Keratinocyte (primary cell): ENCODE measurements around the gene SF3B4. TPM values are rescaled to one million over a fixed set of nuclear protein-coding genes. Genes with fewer than 3 reads are reported as not detected.

Source experiments
- DNase-seq: peaks from one replicate; pipeline ENCODE4 v3.0.0-alpha.2; 2011; ENCODE audit warnings: low read depth, missing footprints, low spot score
- FAIRE-seq: peaks from 2 replicates; lab custom pipeline; 2011; peaks lifted over from hg19 to GRCh38; lab: Jason Lieb, UNC
- H2AFZ ChIP-seq: 2 replicates; pipeline ENCODE4 v1.6.0; 2012; ENCODE audit warnings: low read length, control low read depth, inconsistent platforms; ENCODE audit not compliant: control insufficient read depth
- H3K27ac ChIP-seq: 2 replicates; pipeline ENCODE4 v1.5.1; 2011; ENCODE audit warnings: low read length; ENCODE audit not compliant: control insufficient read depth, insufficient read depth
- H3K27me3 ChIP-seq: 3 replicates; pipeline ENCODE4 v1.6.0; 2011; ENCODE audit warnings: low read length; ENCODE audit not compliant: control insufficient read depth, insufficient read depth; ENCODE audit errors: extremely low read depth
- H3K36me3 ChIP-seq, 2 experiments: 2 replicates in 1 of 2; 3 replicates in 1 of 2; pipeline ENCODE4 v1.5.1; 2011; ENCODE audit warnings: low read length in 2 of 2, mild to moderate bottlenecking in 1 of 2; ENCODE audit not compliant: control insufficient read depth in 2 of 2, insufficient read depth in 2 of 2; ENCODE audit errors: extremely low read depth in 1 of 2
- H3K4me1 ChIP-seq: 3 replicates; pipeline ENCODE4 v1.5.1; 2011; ENCODE audit warnings: low read length; ENCODE audit not compliant: control insufficient read depth, insufficient read depth; ENCODE audit errors: extremely low read depth
- H3K4me2 ChIP-seq: 3 replicates; pipeline ENCODE4 v1.6.0; 2011; ENCODE audit warnings: low read depth, low read length; ENCODE audit not compliant: control insufficient read depth, insufficient read depth; ENCODE audit errors: extremely low read depth
- H3K4me3 ChIP-seq, 3 experiments: fragments of 200-600 bp in 1 of 3; sonication (generic) in 1 of 3; 2 replicates in 2 of 3; 3 replicates in 1 of 3; pipeline ENCODE4 v1.5.1; 2011 to 2016; ENCODE audit warnings: low read length in 3 of 3, mild to moderate bottlenecking in 3 of 3, control low read depth in 2 of 3, inconsistent platforms in 1 of 3, low read depth in 1 of 3, mixed read lengths in 1 of 3, mixed run types in 1 of 3, moderate library complexity in 1 of 3; ENCODE audit not compliant: control insufficient read depth in 2 of 3, insufficient read depth in 2 of 3; ENCODE audit errors: extremely low read depth in 1 of 3
- H3K79me2 ChIP-seq: 2 replicates; pipeline ENCODE4 v1.6.0; 2012; ENCODE audit warnings: low read length; ENCODE audit not compliant: control insufficient read depth, insufficient read depth
- H3K9ac ChIP-seq: 3 replicates; pipeline ENCODE4 v1.6.0; 2011; ENCODE audit warnings: low read length; ENCODE audit not compliant: control insufficient read depth, insufficient read depth; ENCODE audit errors: extremely low read depth
- H3K9me1 ChIP-seq: 3 replicates; pipeline ENCODE4 v1.6.0; 2011; ENCODE audit warnings: low read length; ENCODE audit not compliant: control insufficient read depth, insufficient read depth; ENCODE audit errors: extremely low read depth
- H3K9me3 ChIP-seq: 2 replicates; pipeline ENCODE4 v1.5.1; 2012; ENCODE audit warnings: low read depth, low read length; ENCODE audit not compliant: control insufficient read depth
- H4K20me1 ChIP-seq: 3 replicates; pipeline ENCODE4 v1.6.0; 2011; ENCODE audit warnings: low read length; ENCODE audit not compliant: control insufficient read depth, insufficient read depth; ENCODE audit errors: extremely low read depth
- CTCF ChIP-seq, 3 experiments: IDR thresholded peaks in 1 of 3; conservative IDR thresholded peaks in 1 of 3; optimal IDR thresholded peaks in 1 of 3; 2 replicates in 2 of 3; 3 replicates in 1 of 3; pipeline versions ENCODE3 to v1.5.1; 2011; ENCODE audit warnings: low read length in 3 of 3, mild to moderate bottlenecking in 3 of 3, moderate library complexity in 2 of 3, control low read depth in 1 of 3, inconsistent platforms in 1 of 3; ENCODE audit not compliant: insufficient read depth in 2 of 3; ENCODE audit errors: extremely low read depth in 1 of 3
- EZH2 ChIP-seq: IDR thresholded peaks from one replicate; pipeline ENCODE4 v1.6.1; 2012; ENCODE audit warnings: inconsistent platforms, mild to moderate bottlenecking, low read length, moderate library complexity
- dilution Hi-C: fragments of 300-500 bp; cut with MboI; formaldehyde crosslinking; loops from one replicate; pipeline ENCODE4 v1.7.0; 2020; ENCODE audit warnings: low sequenced_read_pairs; ENCODE audit not compliant: extremely low pct_ligation_motif_present
- polyA plus RNA-seq, 5 experiments: library from polyadenylated mRNA; depleted of rRNA in 3 of 5; stranded (reverse) in 3 of 5; stranded (forward) in 1 of 5; unstranded in 1 of 5; fragments of >200 nt; gene quantifications; 1 replicate in 1 of 5; 2 replicates in 3 of 5; 3 replicates in 1 of 5; pipeline versions ENCODE4 v1.2.1 to v1.2.3, GENCODE V29; 2011 to 2012; ENCODE audit warnings: missing spikeins in 2 of 5, low read depth in 1 of 5, low replicate concordance in 1 of 5

Gene SF3B4
- polyA plus RNA-seq, 1 donor (not counting 4 experiments of a cell fraction or from before 2014, with no cell fraction given): 35.4 TPM

- no peak overlapping the region for H3K27ac ChIP-seq
- H3K27me3 ChIP-seq: peaks cover 15% of the 10 kb centered on the region
- no peak overlapping the region for H3K9ac ChIP-seq
- H3K4me3 ChIP-seq: no peak overlapping the region
- FAIRE-seq: no peak
- no peaks in the 10 kb centered on the region for H3K9me1 ChIP-seq
- dilution Hi-C loops: no loop called here
- H2AFZ ChIP-seq: no peak overlapping the region
- DNase-seq: no peak
- no peak overlapping the region for H3K4me2 ChIP-seq
- H3K4me1 ChIP-seq: no peaks in the 10 kb centered on the region
- no peaks in the 10 kb centered on the region for H3K36me3 ChIP-seq
- H3K79me2 ChIP-seq: no peaks in the 10 kb centered on the region
- no peaks in the 10 kb centered on the region for H3K9me3 ChIP-seq
- TF ChIP-seq CTCF (optimal IDR thresholded peaks at IDR 0.05 in 1 of 3, IDR thresholded peaks at IDR 0.05 in 1 of 3, conservative IDR thresholded peaks at IDR 0.05 in 1 of 3; ENCODE audit: extremely low read depth in 1 of 3, insufficient read depth in 2 of 3, low read length in 3 of 3) (no peak), EZH2 (no peak)
- no peaks in the 10 kb centered on the region for H4K20me1 ChIP-seq
Observed at GRCh38 chr1:149915429-149916192, 12.0 kb downstream of the SF3B4 start.

GRCh38 chr1:149914545-149914944 is 13.1 kb downstream of the SF3B4 start:
- no peak for FAIRE-seq
- no peak overlapping the region for H3K9ac ChIP-seq
- no peaks in the 10 kb centered on the region for H3K9me1 ChIP-seq
- H3K4me2 ChIP-seq: no peak overlapping the region
- no peaks in the 10 kb centered on the region for H4K20me1 ChIP-seq
- DNase-seq: no peak
- dilution Hi-C loops: no loop called here
- peaks cover 15% of the 10 kb centered on the region for H3K27me3 ChIP-seq
- no peaks in the 10 kb centered on the region for H3K9me3 ChIP-seq
- no peak overlapping the region for H2AFZ ChIP-seq
- no peak for TF ChIP-seq EZH2
- no peak for TF ChIP-seq CTCF (optimal IDR thresholded peaks at IDR 0.05 in 1 of 3, IDR thresholded peaks at IDR 0.05 in 1 of 3, conservative IDR thresholded peaks at IDR 0.05 in 1 of 3; ENCODE audit: extremely low read depth in 1 of 3, insufficient read depth in 2 of 3, low read length in 3 of 3)
- H3K27ac ChIP-seq: no peak overlapping the region
- H3K4me3 ChIP-seq: no peak overlapping the region
- no peaks in the 10 kb centered on the region for H3K36me3 ChIP-seq
- no peaks in the 10 kb centered on the region for H3K4me1 ChIP-seq
- no peaks in the 10 kb centered on the region for H3K79me2 ChIP-seq
